Muscle of leg (tissue), 11 donors: ENCODE measurements around the gene TRIP12. TPM values are rescaled to one million over a fixed set of nuclear protein-coding genes. Genes with fewer than 3 reads are reported as not detected.
A peak's percentile ranks its signal among the peaks of the same experiment; 100 is the strongest.
"Not testable (repeated sequence)": the region's sequence is repeated elsewhere in the genome, so short reads cannot be mapped to it uniquely, and the experiment has no call there.

Experiments used
- DNase-seq: peaks from one replicate; pipeline ENCODE4 v3.0.0; 2013
- H3K27ac ChIP-seq: one replicate; pipeline ENCODE4 v1.5.1; 2013; ENCODE audit warnings: mild to moderate bottlenecking, low read length, control low read depth
- H3K27me3 ChIP-seq: one replicate; pipeline ENCODE4 v1.6.1; 2013; ENCODE audit warnings: low read length; ENCODE audit not compliant: control insufficient read depth, insufficient read depth
- H3K36me3 ChIP-seq: one replicate; pipeline ENCODE4 v1.6.1; 2013; ENCODE audit warnings: low read length; ENCODE audit not compliant: control insufficient read depth, insufficient read depth
- H3K4me1 ChIP-seq: one replicate; pipeline ENCODE4 v1.6.1; 2013; ENCODE audit warnings: low read length; ENCODE audit not compliant: control insufficient read depth, insufficient read depth
- H3K4me3 ChIP-seq: one replicate; pipeline ENCODE4 v1.5.1; 2013; ENCODE audit warnings: low read length, control low read depth
- H3K9me3 ChIP-seq: replicated peaks from 2 replicates; pipeline ENCODE4 v1.6.1; 2013; ENCODE audit warnings: low read depth, low read length; ENCODE audit not compliant: control insufficient read depth
- WGBS: methylation state at CpG from one replicate; pipeline ENCODE4 v1.1.5; 2013; ENCODE audit warnings: missing lambda C conversion rate; ENCODE audit not compliant: insufficient coverage; 5-methylcytosine and 5-hydroxymethylcytosine counted together
- polyA plus RNA-seq, 8 donors: library from polyadenylated mRNA; unstranded; fragments of 120-200 nt; gene quantifications; one replicate each; pipeline versions ENCODE4 v1.2.1 to v1.2.3, GENCODE V29; 2013; ENCODE audit warnings: inconsistent platforms in 1 of 8, low replicate concordance in 1 of 8; ENCODE audit not compliant: insufficient read length in 8 of 8, insufficient read depth in 1 of 8
- total RNA-seq: library from RNA; stranded (reverse); fragments of 120-200 nt; gene quantifications from one replicate; pipeline ENCODE4 v1.2.4, GENCODE V29; 2013

The TRIP12 gene
- total and polyA plus RNA-seq, 9 donors, result 95.2 to 172 (median 145) TPM

- H3K4me1 ChIP-seq, result no peaks in the 10 kb centered on the region
- peaks cover 6% of the 10 kb centered on the region for H3K9me3 ChIP-seq
- DNase-seq, result no peak
- no peaks in the 10 kb centered on the region for H3K36me3 ChIP-seq
- H3K27ac ChIP-seq, result no peak overlapping the region
- H3K27me3 ChIP-seq, result no peaks in the 10 kb centered on the region
- H3K4me3 ChIP-seq, result no peak overlapping the region
- WGBS, result no CpG with 5 or more reads among the region's 5 CpGs
Measured at GRCh38 chr2:229731363-229731762, 190.4 kb downstream of the TRIP12 start.

GRCh38 chr2:229728370-229728769 lies 193.4 kb downstream of the TRIP12 start:
- no peaks in the 10 kb centered on the region for H3K4me1 ChIP-seq
- DNase-seq, result no peak
- no peak overlapping the region for H3K27ac ChIP-seq
- H3K9me3 ChIP-seq, result no peaks in the 10 kb centered on the region
- no peak overlapping the region for H3K4me3 ChIP-seq
- H3K36me3 ChIP-seq, result no peaks in the 10 kb centered on the region
- H3K27me3 ChIP-seq, result no peaks in the 10 kb centered on the region

GRCh38 chr2:229726643-229727042 lies 195.2 kb downstream of the TRIP12 start:
- Histone ChIP-seq H3K4me3 (no peak overlapping the region), H3K27ac (no peak overlapping the region), H3K36me3 (no peaks in the 10 kb centered on the region), H3K4me1 (no peaks in the 10 kb centered on the region), H3K27me3 (no peaks in the 10 kb centered on the region), H3K9me3 (no peaks in the 10 kb centered on the region)
- no peak for DNase-seq
- WGBS, result 55% methylated on average over 2 of the region's 2 CpGs

GRCh38 chr2:229725716-229726574 lies 195.9 kb downstream of the TRIP12 start:
- no peak for DNase-seq
- H3K27ac ChIP-seq, result no peak overlapping the region
- H3K36me3 ChIP-seq, result no peaks in the 10 kb centered on the region
- WGBS, result no CpG with 5 or more reads among the region's 7 CpGs
- H3K9me3 ChIP-seq, result no peaks in the 10 kb centered on the region
- no peaks in the 10 kb centered on the region for H3K27me3 ChIP-seq
- H3K4me1 ChIP-seq, result no peaks in the 10 kb centered on the region
- no peak overlapping the region for H3K4me3 ChIP-seq

GRCh38 chr2:229723192-229723591 lies 198.6 kb downstream of the TRIP12 start:
- not testable (repeated sequence) for DNase-seq, H3K4me1 ChIP-seq, H3K27me3 ChIP-seq, H3K36me3 ChIP-seq, H3K27ac ChIP-seq, H3K9me3 ChIP-seq, H3K4me3 ChIP-seq
- WGBS, result no CpG with 5 or more reads among the region's 3 CpGs

GRCh38 chr2:229719926-229720647 lies 201.7 kb downstream of the TRIP12 start:
- Histone ChIP-seq H3K4me3 (no peak overlapping the region), H3K9me3 (no peaks in the 10 kb centered on the region), H3K27me3 (peaks cover 9% of the 10 kb centered on the region), H3K27ac (no peak overlapping the region), H3K4me1 (peaks cover 1% of the 10 kb centered on the region), H3K36me3 (no peaks in the 10 kb centered on the region)
- 83% methylated on average over 1 of the region's 3 CpGs for WGBS
- no peak for DNase-seq

- WGBS, result no CpG with 5 or more reads among the region's 2 CpGs
- no peaks in the 10 kb centered on the region for H3K9me3 ChIP-seq
- peaks cover 13% of the 10 kb centered on the region for H3K4me1 ChIP-seq
- no peaks in the 10 kb centered on the region for H3K36me3 ChIP-seq
- H3K4me3 ChIP-seq, result no peak overlapping the region
- peaks cover 25% of the 10 kb centered on the region for H3K27me3 ChIP-seq
- no peak overlapping the region for H3K27ac ChIP-seq
- DNase-seq, result no peak
Measured at GRCh38 chr2:229718057-229718456, 203.8 kb downstream of the TRIP12 start.

- Histone ChIP-seq H3K36me3 (no peaks in the 10 kb centered on the region), H3K4me3 (no peak overlapping the region), H3K27ac (no peak overlapping the region), H3K9me3 (no peaks in the 10 kb centered on the region), H3K4me1 (peaks cover 13% of the 10 kb centered on the region), H3K27me3 (peaks cover 29% of the 10 kb centered on the region)
- DNase-seq, result peak; percentile 13
- WGBS, result 0% methylated on average over 2 of the region's 4 CpGs
Measured at GRCh38 chr2:229715895-229716507, 205.8 kb downstream of the TRIP12 start.

GRCh38 chr2:229714736-229715541 lies 206.9 kb downstream of the TRIP12 start:
- peak; percentile 75 for DNase-seq
- peaks cover 35% of the 10 kb centered on the region for H3K27me3 ChIP-seq

More at GRCh38 chr2:229714736-229715541, 206.9 kb downstream of the TRIP12 start:
- WGBS, result under 1% methylated on average over 53 of the region's 60 CpGs
- H3K9me3 ChIP-seq, result no peaks in the 10 kb centered on the region
- no peaks in the 10 kb centered on the region for H3K36me3 ChIP-seq
- peaks cover 13% of the 10 kb centered on the region for H3K4me1 ChIP-seq
- no peak overlapping the region for H3K27ac ChIP-seq
- H3K4me3 ChIP-seq, result no peak overlapping the region
